Inflammatory macrophage treated with lipopolysaccharide for 4 hours (primary cell): Measurements from ENCODE around the gene ERFE.

Experiments
- DNase-seq: peaks from one replicate; pipeline ENCODE4 v3.0.0-alpha.2; 2020

Gene ERFE

DNA sequence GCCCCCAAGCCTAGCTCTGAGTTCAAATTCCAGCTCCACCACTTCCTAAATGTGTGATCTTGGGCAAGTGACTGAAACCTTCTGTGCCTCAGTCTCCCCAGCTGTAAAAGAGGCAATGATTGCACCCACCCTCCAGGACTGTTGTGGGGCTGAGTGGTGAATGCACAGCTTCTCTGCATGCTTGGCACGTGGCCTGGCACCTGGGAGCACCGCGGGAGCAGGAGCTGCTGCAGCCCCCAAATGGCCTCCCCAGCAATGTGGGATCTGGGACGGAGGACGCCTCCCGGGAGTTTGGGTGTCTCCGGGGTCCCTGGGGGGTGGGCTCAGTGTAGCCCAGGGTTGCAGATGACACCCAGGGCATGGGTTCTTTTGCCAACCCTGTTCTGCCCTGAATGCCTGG lies 18.7 kb upstream of the ERFE start:
- DNase-seq, result no peak

DNA sequence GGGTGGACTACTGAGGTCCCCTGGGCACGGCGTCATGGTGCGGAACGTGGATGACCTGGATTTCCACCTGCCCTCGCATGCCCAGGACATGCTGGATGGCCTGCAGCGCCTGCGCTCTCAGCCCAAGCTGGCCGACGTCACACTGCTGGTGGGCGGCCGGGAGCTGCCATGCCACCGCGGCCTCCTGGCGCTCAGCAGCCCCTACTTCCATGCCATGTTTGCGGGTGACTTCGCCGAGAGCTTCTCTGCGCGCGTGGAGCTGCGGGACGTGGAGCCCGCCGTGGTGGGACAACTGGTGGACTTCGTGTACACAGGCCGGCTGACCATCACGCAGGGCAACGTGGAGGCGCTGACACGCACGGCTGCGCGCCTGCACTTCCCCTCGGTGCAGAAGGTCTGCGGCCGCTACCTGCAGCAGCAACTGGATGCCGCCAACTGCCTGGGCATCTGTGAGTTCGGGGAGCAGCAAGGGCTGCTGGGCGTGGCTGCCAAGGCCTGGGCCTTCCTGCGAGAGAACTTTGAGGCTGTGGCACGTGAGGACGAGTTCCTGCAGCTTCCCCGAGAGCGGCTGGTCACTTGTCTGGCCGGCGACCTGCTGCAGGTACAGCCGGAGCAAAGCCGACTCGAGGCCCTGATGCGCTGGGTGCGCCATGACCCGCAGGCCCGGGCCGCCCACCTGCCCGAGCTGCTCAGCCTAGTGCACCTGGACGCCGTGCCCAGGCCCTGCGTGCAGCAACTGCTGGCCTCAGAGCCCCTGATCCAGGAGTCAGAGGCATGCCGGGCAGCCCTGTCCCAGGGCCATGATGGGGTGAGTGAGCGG lies 17.8 kb upstream of the ERFE start:
- no peak for DNase-seq

GRCh38 chr2:238141541-238142318 lies 17.0 kb upstream of the ERFE start:
- peak; percentile 59 for DNase-seq

- DNase-seq, result no peak
Observed at GRCh38 chr2:238142382-238143205, 16.2 kb upstream of the ERFE start.

DNA sequence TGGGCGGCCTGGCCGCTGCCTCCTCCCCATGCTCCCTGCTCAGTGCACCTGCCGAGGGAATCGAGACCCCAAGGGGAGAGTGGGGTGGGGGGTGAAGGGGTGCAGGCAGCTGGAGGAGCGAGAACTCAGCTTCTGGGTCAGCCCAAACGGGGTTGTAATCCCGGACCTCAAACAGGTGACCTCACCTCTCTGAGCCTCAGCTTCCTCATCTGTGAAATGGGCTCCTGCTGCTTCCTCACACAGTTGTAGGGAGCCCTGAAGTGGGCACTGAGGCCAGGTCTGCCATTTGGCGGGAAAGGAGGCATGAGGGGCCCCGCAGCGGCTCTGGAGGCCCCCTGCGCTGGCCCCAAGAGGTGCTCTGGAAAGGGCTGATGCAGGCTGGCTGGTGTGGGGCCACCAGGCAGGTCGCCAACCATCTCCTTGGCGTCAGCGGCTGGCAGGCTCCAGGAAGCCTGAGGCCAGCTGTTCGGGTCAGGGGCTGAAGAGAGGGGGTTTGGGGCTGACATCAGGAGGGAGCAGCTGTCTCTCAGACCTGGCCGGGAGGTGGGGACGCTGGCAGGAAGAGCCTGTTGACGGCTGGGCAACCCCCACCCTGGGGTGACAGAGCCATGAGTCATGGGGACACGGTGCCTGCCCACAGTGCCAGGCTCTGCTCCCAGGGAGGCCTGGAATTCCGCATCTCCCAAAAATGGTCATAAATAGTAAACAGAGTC lies 15.4 kb upstream of the ERFE start:
- no peak for DNase-seq

DNA sequence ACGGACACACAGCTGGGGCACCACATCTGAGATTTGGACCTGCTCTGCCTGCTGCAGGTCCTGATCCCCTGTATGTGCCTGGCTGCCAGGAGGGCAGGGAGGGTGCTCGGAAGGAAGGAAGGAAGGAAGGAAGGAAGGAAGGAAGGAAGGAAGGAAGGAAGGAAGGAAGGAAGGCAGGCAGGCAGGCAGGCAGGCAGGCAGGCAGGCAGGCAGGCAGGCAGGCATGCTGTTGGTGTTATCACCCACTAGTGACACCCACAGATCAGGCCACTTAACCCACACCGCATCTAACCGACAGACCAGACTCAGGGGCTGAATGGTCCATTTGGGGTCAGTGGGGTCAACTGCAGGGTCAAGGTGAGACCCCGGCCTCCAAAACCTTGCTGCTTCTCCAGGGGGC lies 14.5 kb upstream of the ERFE start:
- DNase-seq, result no peak

DNA sequence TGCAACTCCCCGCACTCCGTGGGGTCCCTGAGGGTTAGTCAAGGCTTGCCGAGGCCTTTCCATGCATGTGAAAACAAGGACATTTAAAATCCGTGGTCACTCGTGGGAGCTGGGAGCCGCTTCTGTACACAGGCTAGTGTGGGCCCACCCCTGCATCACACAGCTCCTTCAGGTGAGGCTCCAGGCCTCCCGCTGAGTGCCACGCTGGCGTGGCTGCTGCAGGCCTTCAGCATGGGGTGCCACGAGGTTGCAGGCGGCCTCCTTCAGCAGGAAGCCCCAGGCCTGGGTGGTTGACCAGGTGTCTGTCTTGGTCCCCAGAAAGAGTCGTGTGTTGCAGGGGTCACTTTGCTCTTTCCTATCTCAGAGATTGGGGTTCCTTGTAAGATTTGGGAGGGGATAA lies 13.7 kb upstream of the ERFE start:
- DNase-seq, result no peak

DNA sequence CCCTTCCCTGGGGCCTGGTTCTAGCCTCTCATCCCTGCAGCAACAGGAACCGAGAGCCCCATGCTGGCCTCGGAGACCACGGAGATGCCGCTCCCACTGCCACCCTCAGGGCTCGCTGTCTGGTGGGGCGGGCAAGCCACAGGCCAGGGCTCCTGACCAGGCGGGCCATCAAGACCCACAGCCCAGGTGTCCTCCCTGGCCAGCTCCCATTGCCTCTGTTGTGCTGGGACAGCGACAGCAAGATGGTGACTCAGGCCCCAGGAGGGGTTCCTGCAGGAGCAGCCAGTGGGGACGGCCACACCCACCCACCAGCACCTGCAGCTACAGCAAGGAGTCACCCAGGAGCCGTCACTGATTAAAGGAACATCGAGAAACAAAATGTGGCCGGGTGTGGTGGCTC lies 12.9 kb upstream of the ERFE start:
- DNase-seq, result no peak

GRCh38 chr2:238146884-238147544 lies 11.8 kb upstream of the ERFE start:
- no peak for DNase-seq

DNA sequence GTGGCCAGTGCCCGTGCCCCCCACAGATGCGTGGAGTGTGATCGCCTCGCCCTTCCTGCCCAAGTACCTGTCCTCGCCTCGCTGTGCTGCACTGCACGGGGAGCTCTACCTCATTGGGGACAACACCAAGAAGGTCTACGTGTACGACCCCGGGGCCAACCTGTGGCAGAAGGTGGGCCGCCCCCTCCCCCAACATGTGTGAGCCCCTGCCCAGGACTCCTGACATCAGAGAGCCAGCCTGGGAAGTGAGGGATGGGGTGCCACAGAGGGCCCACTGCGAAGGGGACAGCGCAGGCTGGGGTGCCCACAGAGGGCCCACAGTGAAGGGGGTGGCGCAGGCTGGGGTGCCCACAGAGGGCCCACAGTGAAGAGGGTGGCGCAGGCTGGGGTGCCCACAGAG lies 9.8 kb upstream of the ERFE start:
- DNase-seq, result no peak

DNA sequence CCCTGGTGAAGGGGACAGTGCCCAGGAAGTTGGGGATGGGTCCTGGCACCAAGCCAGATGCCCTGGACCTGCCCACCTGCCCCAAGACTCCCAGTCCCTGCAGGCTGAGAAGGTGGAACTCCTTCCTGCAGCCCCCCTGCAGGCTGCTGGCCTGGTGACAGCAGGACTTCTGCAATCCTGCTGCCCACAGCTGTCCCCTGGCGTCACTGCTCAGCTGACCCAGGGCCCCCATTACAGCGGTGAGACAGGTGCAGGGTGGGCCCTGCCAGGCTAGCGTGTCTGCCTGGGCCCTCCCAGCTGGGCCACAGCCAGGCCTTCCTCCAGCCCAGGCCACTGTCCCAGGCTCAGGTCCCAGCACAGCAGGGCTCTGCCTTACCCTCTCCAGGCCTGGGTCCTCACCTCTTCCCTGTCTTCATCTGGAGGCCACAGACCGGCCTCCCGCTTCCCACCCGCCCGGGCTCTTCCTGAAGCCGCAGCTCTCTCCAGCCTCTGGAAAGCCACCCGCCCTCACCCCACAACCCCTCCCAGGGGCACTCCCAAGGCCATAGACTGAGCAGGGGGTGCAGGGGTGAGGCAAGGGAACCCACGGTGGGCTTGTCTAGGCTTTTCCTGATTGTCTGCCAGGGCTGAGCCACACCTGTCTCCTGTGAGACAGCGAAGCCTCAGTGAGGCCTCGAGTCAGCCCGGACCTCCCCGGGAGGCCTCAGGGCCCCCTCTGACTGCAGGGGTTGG lies 8.8 kb upstream of the ERFE start:
- DNase-seq, result no peak

- DNase-seq, result no peak
Observed at GRCh38 chr2:238150686-238151085, 8.1 kb upstream of the ERFE start.

- no peak for DNase-seq
Observed at GRCh38 chr2:238151205-238151604, 7.6 kb upstream of the ERFE start.

DNA sequence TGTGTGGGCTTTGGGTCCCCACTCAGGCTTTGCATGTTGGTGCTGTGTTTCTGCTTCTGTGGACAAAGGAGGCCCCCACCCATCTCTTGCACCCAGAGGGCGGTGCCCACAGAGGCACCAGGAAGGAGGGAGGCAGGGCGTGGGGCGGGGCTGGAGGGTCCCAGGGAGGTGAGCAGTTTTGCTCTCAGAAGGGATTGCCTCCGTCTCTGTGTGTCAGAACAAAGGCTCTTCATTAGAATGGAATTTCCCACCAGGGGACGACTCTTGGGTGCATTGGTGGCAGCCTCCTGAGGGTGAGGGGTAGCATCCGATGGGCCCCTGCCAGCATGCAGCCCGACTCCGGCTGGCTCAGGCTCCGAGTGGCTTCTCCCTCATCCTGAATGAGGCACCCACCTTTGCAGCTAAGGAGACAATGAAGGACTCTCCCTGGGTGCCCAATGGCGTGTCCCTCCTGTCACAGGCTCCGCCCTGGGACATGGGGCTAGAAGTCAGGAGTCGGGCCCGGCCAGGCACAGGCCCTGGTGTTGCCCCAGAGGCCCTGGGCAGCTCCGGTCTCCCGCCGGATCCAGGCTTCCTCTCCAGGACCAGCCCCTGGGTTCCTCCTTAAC lies 7.0 kb upstream of the ERFE start:
- no peak for DNase-seq

- DNase-seq, result no peak
Observed at GRCh38 chr2:238152771-238153688, 5.7 kb upstream of the ERFE start.

DNA sequence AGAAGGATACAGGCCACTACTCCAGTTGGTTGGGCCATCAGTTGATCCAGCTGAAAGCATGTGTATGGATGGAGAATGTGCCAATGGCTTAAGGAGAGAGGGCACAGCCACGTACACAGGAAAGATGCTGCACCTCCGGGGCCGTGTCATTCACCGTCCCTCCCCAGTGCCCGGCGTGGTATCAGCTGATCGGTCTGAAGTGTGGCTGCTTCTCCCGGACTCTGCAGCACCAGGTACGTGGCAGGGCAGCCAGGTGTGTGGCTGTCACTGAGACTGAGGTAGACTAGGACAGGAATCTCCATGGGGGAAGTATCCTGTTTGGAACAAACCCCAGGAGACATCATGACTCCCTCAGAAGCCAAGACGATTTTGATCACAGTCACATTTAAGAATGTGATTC lies 4.2 kb upstream of the ERFE start:
- DNase-seq, result no peak

DNA sequence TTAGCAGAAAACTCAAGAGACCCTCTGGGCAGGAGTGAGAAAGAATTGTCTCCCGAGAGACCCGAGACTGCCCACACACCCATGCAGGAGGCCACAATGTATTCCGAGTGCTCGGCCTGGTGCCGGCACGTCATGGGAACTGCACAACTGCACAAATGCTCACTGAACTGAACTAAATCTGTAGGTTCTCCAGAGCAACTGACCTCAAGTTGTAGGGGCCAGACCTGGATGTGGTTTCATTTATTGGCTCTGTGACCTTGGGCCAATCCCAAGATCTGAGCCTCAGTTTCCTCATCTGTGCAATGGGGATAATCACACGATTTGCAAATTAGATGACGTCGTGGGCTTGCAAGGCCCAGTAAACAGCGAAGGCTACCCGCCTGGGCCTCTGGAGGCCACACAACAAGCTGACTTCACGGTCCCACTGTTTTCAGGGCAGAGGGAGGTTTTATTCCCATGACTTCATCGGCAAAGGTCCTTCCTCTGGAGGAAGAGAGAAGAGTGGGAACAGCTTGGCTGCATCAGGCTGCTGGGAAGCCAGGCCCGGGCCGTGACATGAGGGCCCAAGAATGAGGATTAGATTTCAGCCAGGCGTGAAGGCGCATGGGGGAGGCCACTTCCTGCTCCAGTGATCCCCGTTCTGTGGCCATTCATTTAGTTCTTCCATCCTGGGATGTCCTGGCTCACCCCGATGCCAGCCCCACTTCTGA lies 3.6 kb upstream of the ERFE start:
- no peak for DNase-seq

DNA sequence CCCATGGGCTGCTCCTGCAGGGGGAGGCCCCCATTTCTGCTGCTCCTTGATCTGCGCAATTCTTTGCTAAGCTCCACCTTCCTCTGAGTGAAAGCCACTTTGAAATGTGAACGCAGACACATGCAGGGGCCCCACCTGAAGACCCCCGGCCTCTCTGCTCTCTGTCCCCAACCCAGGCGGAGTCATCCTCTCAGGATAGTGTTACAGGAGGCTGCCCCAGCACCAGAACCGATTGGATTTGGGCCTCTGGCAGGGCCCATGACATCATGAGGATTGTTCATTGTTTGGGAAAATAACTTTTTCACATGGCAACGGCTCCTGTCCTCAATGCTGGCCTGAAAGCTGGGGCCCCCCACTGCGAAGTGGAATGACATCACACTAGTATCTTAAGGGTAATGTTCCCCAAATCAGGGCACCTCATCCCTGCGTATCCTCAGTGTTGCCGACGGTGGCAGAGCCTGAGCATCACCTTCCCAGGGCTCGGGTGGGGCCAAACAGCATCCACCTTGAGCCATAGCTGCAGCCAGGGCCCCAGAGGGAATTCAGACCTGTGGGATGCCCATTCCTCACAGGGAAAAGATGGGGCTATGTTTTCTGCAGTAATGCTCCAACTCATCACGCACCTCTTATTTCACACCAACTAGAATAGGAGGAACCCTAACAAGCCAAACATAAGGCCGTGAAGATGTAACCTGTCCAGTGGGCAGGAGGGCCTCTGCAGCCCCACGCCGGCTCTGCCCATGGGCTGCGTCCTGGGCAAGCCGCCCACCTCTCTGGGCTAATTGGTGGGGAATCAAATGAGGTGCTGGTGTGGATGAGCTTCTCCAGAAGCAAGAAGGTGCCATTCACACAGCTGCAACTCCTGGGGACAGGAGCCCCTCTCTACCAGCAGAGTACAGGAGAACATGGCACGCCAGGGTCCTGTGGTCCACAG lies 2.7 kb upstream of the ERFE start:
- DNase-seq, result no peak
